Naive thymus-derived CD4-positive, alpha-beta T cell (primary cell): ENCODE results near the gene FAM89A. TPM values are rescaled to one million over a fixed set of nuclear protein-coding genes. Genes with fewer than 3 reads are reported as not detected.
"Not testable (repeated sequence)": the region's sequence is repeated elsewhere in the genome, so short reads cannot be mapped to it uniquely, and the experiment has no call there.

ENCODE experiments used
- ATAC-seq: fragments of 150-1000 bp; cut with Tn5 transposase; 2 replicates; pipeline ENCODE4 v1.10.0; 2021; ENCODE audit warnings: mild to moderate bottlenecking, moderate library complexity
- CTCF ChIA-PET: fragments of 350-600 bp; sonication (Branson Sonifier 250); formaldehyde crosslinking; loops from one replicate; lab custom pipeline; 2021; ENCODE audit warnings: antibody characterized with exemption; lab: Charles Lee
- POLR2A ChIA-PET: fragments of 350-600 bp; sonication (Branson Sonifier 250); formaldehyde crosslinking; loops from one replicate; lab custom pipeline; 2021; ENCODE audit warnings: antibody characterized with exemption, inconsistent platforms; lab: Charles Lee
- DNase-seq, 9 donors: peaks; one replicate each; pipeline versions ENCODE4 v3.0.0 to v3.0.0-alpha.2; 2020 to 2022; ENCODE audit warnings: mixed read lengths in 1 of 9
- H3K27ac ChIP-seq: one replicate; pipeline ENCODE4 v1.7.0; 2013; ENCODE audit warnings: mild to moderate bottlenecking, low read depth, low read length, moderate library complexity
- H3K27me3 ChIP-seq, 2 donors: one replicate each; pipeline ENCODE4 v1.7.0; 2013; ENCODE audit warnings: low read length in 2 of 2, mild to moderate bottlenecking in 2 of 2, moderate library complexity in 2 of 2; ENCODE audit not compliant: control insufficient read depth in 2 of 2, insufficient read depth in 2 of 2
- H3K36me3 ChIP-seq, 3 experiments: 1 replicate in 2 of 3; 2 replicates in 1 of 3; pipeline ENCODE4 v1.7.0; 2013; ENCODE audit warnings: low read length in 3 of 3, mild to moderate bottlenecking in 3 of 3, moderate library complexity in 1 of 3; ENCODE audit not compliant: insufficient read depth in 3 of 3, control insufficient read depth in 2 of 3
- H3K4me1 ChIP-seq, 2 donors: one replicate each; pipeline ENCODE4 v1.7.0; 2013; ENCODE audit warnings: low read length in 2 of 2, mild to moderate bottlenecking in 2 of 2, moderate library complexity in 1 of 2; ENCODE audit not compliant: control insufficient read depth in 2 of 2, insufficient read depth in 2 of 2
- H3K4me3 ChIP-seq: 2 replicates; pipeline ENCODE4 v1.7.0; 2013; ENCODE audit warnings: mild to moderate bottlenecking, low read length
- H3K9me3 ChIP-seq, 3 experiments: 1 replicate in 2 of 3; 2 replicates in 1 of 3; pipeline ENCODE4 v1.7.0; 2013; ENCODE audit warnings: low read length in 3 of 3; ENCODE audit not compliant: control insufficient read depth in 2 of 3
- H3K27ac Mint-ChIP-seq, 9 donors: one replicate each; pipeline ENCODE4 v1.8.0; 2020 to 2022; ENCODE audit warnings: mixed read lengths in 9 of 9, mild to moderate bottlenecking in 8 of 9, moderate library complexity in 5 of 9, inconsistent platforms in 2 of 9
- H3K27me3 Mint-ChIP-seq, 5 donors: one replicate each; pipeline ENCODE4 v1.8.0; 2021 to 2022; ENCODE audit warnings: mixed read lengths in 5 of 5, mild to moderate bottlenecking in 1 of 5
- H3K36me3 Mint-ChIP-seq, 5 donors: one replicate each; pipeline ENCODE4 v1.8.0; 2020 to 2022; ENCODE audit warnings: mixed read lengths in 5 of 5, mild to moderate bottlenecking in 3 of 5, inconsistent platforms in 1 of 5
- H3K4me1 Mint-ChIP-seq, 7 donors: one replicate each; pipeline ENCODE4 v1.8.0; 2020 to 2022; ENCODE audit warnings: mixed read lengths in 7 of 7, mild to moderate bottlenecking in 3 of 7, inconsistent platforms in 1 of 7
- H3K4me3 Mint-ChIP-seq, 10 donors: one replicate each; pipeline ENCODE4 v1.8.0; 2020 to 2022; ENCODE audit warnings: mild to moderate bottlenecking in 10 of 10, mixed read lengths in 10 of 10, moderate library complexity in 6 of 10, inconsistent platforms in 2 of 10
- H3K9me3 Mint-ChIP-seq, 11 donors: one replicate each; pipeline ENCODE4 v1.8.0; 2020 to 2022; ENCODE audit warnings: mixed read lengths in 11 of 11, mild to moderate bottlenecking in 4 of 11, inconsistent platforms in 1 of 11, moderate library complexity in 1 of 11
- intact Hi-C, 2 donors: fragments of 100-400 bp; cut with micrococcal nuclease; formaldehyde crosslinking; loops; one replicate each; pipeline ENCODE4 v1.15.1; 2023
- polyA plus RNA-seq, 2 donors: library from polyadenylated mRNA; unstranded; fragments of 300-500 nt; fragmentation: Illumina TruSeq; gene quantifications; one replicate each; pipeline ENCODE4 v1.2.3, GENCODE V29; 2021
- total RNA-seq, 6 experiments: library from RNA in 5 of 6; stranded (reverse) in 5 of 6; gene quantifications; 1 replicate in 5 of 6; 2 replicates in 1 of 6; pipeline ENCODE4 v1.2.3 and lab custom pipeline; 2021 to 2026

Gene FAM89A
- total and polyA plus RNA-seq, 7 experiments from 2014 or later: 4.5 to 12.0 (median 9.0) TPM

- H3K4me1 ChIP-seq: no peaks in the 10 kb centered on the region
- H3K36me3 Mint-ChIP-seq: peaks cover 0 to 19% (median 9%) of the 10 kb centered on the region in 5 donors
- no peak for DNase-seq
- no peak for ATAC-seq
- H3K27ac Mint-ChIP-seq: no peak overlapping the region
- no peaks in the 10 kb centered on the region for H3K27me3 ChIP-seq
- peaks cover 9 to 16% (median 11%) of the 10 kb centered on the region in 7 donors for H3K4me1 Mint-ChIP-seq
- CTCF ChIA-PET: no interaction called here
- peaks cover 0 to 10% (median 0%) of the 10 kb centered on the region in 3 experiments for H3K36me3 ChIP-seq
- no peaks in the 10 kb centered on the region for H3K9me3 Mint-ChIP-seq
- H3K9me3 ChIP-seq: no peaks in the 10 kb centered on the region
- H3K4me3 Mint-ChIP-seq: no peak overlapping the region
- POLR2A ChIA-PET: no interaction called here
- H3K27ac ChIP-seq: no peak overlapping the region
- H3K27me3 Mint-ChIP-seq: no peaks in the 10 kb centered on the region
- intact Hi-C loops: no loop called here
- H3K4me3 ChIP-seq: no peak overlapping the region
Observed at GRCh38 chr1:231016966-231017365, 23.1 kb downstream of the FAM89A start.

- no peak overlapping the region for H3K4me3 Mint-ChIP-seq
- POLR2A ChIA-PET: no interaction called here
- Histone ChIP-seq H3K4me1 (no peaks in the 10 kb centered on the region), H3K9me3 (no peaks in the 10 kb centered on the region), H3K4me3 (no peak overlapping the region), H3K27me3 (no peaks in the 10 kb centered on the region), H3K27ac (no peak overlapping the region), H3K36me3 (peaks cover 0 to 8% (median 0%) of the 10 kb centered on the region in 3 experiments)
- H3K27me3 Mint-ChIP-seq: no peaks in the 10 kb centered on the region
- no peak overlapping the region for H3K27ac Mint-ChIP-seq
- intact Hi-C loops: no loop called here
- H3K9me3 Mint-ChIP-seq: no peaks in the 10 kb centered on the region
- ATAC-seq (no peak), DNase-seq (no peak)
- H3K4me1 Mint-ChIP-seq: peaks cover 8 to 12% (median 9%) of the 10 kb centered on the region in 7 donors
- CTCF ChIA-PET: no interaction called here
- H3K36me3 Mint-ChIP-seq: peaks cover 0 to 13% (median 9%) of the 10 kb centered on the region in 5 donors
Observed at GRCh38 chr1:231016234-231016633, 23.8 kb downstream of the FAM89A start.

- Mint-ChIP-seq H3K9me3 (no peaks in the 10 kb centered on the region), H3K4me3 (no peak overlapping the region), H3K36me3 (peaks cover 0 to 5% (median 3%) of the 10 kb centered on the region in 5 donors), H3K4me1 (no peaks in the 10 kb centered on the region), H3K27ac (no peak overlapping the region), H3K27me3 (no peaks in the 10 kb centered on the region)
- intact Hi-C loops: no loop called here
- ATAC-seq: no peak
- no peaks in the 10 kb centered on the region for H3K27me3 ChIP-seq
- ChIA-PET POLR2A (no interaction called here), CTCF (no interaction called here)
- no peak for DNase-seq
- H3K4me3 ChIP-seq: no peak overlapping the region
- H3K36me3 ChIP-seq: no peaks in the 10 kb centered on the region
- no peaks in the 10 kb centered on the region for H3K4me1 ChIP-seq
- no peaks in the 10 kb centered on the region for H3K9me3 ChIP-seq
- no peak overlapping the region for H3K27ac ChIP-seq
Observed at GRCh38 chr1:231013391-231014015, 26.6 kb downstream of the FAM89A start.

DNA sequence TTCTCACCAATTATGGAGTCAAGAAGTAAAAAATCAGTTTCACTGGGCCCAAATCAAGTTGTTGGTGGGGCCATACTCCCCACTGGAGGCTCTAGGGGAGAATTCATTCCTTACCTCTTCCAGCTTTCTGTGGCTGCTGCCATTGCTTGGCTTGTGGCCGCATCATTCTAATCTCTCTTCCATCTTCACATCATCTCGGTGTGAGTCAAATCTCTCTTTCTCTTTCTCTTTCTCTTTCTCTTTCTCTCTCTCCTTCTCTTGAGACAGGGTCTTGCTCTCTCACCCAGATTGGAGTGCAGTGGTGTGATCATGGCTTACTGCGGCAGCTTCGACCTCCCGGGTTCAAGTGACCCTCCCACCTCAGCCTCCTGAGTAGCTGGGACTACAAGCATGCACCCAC, 28.1 kb downstream of the FAM89A start:
- ChIA-PET POLR2A (no interaction called here), CTCF (no interaction called here)
- intact Hi-C loops: no loop called here
- no peaks in the 10 kb centered on the region for H3K27me3 ChIP-seq
- H3K9me3 Mint-ChIP-seq: peaks cover 0 to 10% (median 4%) of the 10 kb centered on the region in 11 donors
- no peak for ATAC-seq
- H3K36me3 ChIP-seq: no peaks in the 10 kb centered on the region
- no peak overlapping the region for H3K4me3 Mint-ChIP-seq
- no peak overlapping the region for H3K27ac ChIP-seq
- H3K27me3 Mint-ChIP-seq: no peaks in the 10 kb centered on the region
- no peak overlapping the region for H3K4me3 ChIP-seq
- no peaks in the 10 kb centered on the region for H3K4me1 ChIP-seq
- H3K36me3 Mint-ChIP-seq: peaks cover 0 to 6% (median 4%) of the 10 kb centered on the region in 5 donors
- no peak for DNase-seq
- H3K27ac Mint-ChIP-seq: no peak overlapping the region
- no peaks in the 10 kb centered on the region for H3K4me1 Mint-ChIP-seq
- no peaks in the 10 kb centered on the region for H3K9me3 ChIP-seq

DNA sequence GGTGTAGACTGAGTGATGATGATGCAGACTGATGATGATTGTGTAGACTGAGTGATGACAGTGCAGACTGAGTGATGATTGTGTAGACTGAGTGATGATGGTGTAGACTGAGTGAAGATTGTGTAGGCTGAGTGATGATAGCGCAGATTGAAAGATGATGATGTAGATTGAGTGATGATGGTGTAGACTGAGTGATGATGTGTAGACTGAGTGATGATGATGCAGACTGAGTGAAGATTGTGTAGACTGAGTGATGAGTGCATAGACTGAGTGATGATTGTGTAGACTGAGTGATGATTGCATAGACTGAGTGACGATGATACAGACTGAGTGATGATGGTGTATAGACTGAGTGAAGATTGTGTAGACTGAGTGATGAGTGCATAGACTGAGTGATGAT, 28.7 kb downstream of the FAM89A start:
- Mint-ChIP-seq H3K4me1 (no peaks in the 10 kb centered on the region), H3K27me3 (peaks cover 0 to 2% (median 0%) of the 10 kb centered on the region in 5 donors), H3K36me3 (peaks cover 3 to 12% (median 8%) of the 10 kb centered on the region in 5 donors), H3K4me3 (no peak overlapping the region), H3K9me3 (peaks cover 0 to 16% (median 10%) of the 10 kb centered on the region in 11 donors), H3K27ac (no peak overlapping the region)
- Histone ChIP-seq H3K27ac (no peak overlapping the region), H3K36me3 (no peaks in the 10 kb centered on the region), H3K4me1 (no peaks in the 10 kb centered on the region), H3K27me3 (no peaks in the 10 kb centered on the region), H3K4me3 (no peak overlapping the region), H3K9me3 (no peaks in the 10 kb centered on the region)
- intact Hi-C loops: no loop called here
- ATAC-seq (no peak), DNase-seq (no peak)
- POLR2A ChIA-PET: no interaction called here
- CTCF ChIA-PET: no interaction called here

GRCh38 chr1:231007535-231007934, 32.5 kb downstream of the FAM89A start:
- H3K36me3 Mint-ChIP-seq: peaks cover 26 to 49% (median 29%) of the 10 kb centered on the region in 5 donors
- H3K27me3 ChIP-seq, H3K4me1 ChIP-seq, H3K27ac ChIP-seq, POLR2A ChIA-PET, DNase-seq, ATAC-seq, CTCF ChIA-PET, H3K4me3 Mint-ChIP-seq, intact Hi-C loops, H3K27ac Mint-ChIP-seq, H3K4me1 Mint-ChIP-seq, H3K36me3 ChIP-seq, H3K4me3 ChIP-seq: not testable (repeated sequence)
- H3K9me3 Mint-ChIP-seq: peaks cover 13 to 54% (median 33%) of the 10 kb centered on the region in 11 donors
- peaks cover 0 to 22% (median 0%) of the 10 kb centered on the region in 3 experiments for H3K9me3 ChIP-seq
- peaks cover 0 to 13% (median 0%) of the 10 kb centered on the region in 5 donors for H3K27me3 Mint-ChIP-seq

GRCh38 chr1:231001892-231002291, 38.2 kb downstream of the FAM89A start:
- Mint-ChIP-seq H3K4me1 (no peaks in the 10 kb centered on the region), H3K36me3 (peaks cover 38 to 53% (median 47%) of the 10 kb centered on the region in 5 donors), H3K4me3 (no peak overlapping the region), H3K27ac (no peak overlapping the region), H3K27me3 (peaks cover 0 to 13% (median 0%) of the 10 kb centered on the region in 5 donors), H3K9me3 (peaks cover 13 to 52% (median 30%) of the 10 kb centered on the region in 11 donors)
- ChIA-PET POLR2A (no interaction called here), CTCF (no interaction called here)
- peaks cover 17 to 51% (median 18%) of the 10 kb centered on the region in 3 experiments for H3K36me3 ChIP-seq
- no peak for ATAC-seq
- peaks cover 0 to 22% (median 0%) of the 10 kb centered on the region in 3 experiments for H3K9me3 ChIP-seq
- no peak overlapping the region for H3K4me3 ChIP-seq
- H3K4me1 ChIP-seq: no peaks in the 10 kb centered on the region
- H3K27me3 ChIP-seq: no peaks in the 10 kb centered on the region
- no peak overlapping the region for H3K27ac ChIP-seq
- intact Hi-C loops: no loop called here
- DNase-seq: no peak
